ENCODE measurements around the gene RIN3.

Gene RIN3

DNA sequence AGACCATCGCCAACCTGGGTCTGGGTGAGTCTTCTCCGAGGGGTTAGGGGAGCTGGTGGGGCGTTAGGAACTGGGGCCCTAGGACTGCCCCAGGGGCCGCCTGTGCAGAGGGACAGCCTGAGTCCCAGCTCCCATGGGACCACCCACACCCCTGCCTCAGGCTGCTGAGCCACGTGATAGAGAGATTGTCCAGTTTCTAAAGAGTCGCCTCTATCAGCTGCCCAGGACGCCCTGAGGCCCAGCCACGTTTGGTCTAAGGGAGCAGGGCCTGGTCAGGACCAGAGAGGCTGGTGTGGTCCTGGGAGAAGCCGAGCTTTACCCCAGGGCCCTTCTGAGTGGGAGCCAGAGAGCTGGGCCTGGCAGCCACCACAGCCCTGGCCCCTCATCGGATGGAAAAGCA, 127.7 kb downstream of the RIN3 start:
- in situ Hi-C loops (cut with MboI; ENCODE audit: low sequenced_read_pairs), result no loop called here

DNA sequence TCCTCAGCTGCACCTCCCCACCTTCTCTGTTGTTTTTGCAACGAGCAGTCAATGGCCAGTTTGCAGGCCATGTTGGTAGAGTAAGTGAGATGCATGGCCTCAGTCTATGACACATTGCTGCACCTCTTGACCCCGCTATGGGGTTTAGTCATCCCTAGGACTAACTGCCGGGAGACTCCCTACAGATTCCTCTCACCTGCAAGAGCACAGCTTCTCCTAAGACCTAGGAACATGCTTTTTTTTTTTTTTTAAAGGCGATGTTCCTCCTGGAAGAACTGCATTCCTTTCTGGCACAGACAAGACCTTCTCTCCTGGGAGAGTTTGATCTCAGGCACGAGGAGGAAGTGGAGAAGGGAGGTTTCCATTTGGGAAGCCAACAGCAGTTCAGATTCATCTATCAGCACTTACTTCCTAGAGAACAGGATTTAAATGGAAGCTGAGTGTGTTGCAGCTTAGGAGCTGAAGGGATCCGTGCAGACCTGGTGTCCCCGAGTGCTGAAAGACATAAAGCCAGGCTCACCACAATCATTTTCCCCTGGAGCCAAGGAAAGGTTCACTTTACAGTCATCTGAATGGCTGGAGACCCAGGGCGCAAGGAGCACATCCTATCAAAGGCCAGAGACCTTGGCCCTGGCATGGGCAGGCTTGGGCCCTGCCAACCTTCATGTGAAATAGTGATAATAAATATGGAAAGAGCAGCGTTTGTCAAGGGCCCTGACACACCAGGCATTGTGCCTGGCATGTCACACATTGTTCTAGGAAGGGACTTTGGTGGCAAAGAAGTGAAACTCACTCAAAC, 130.8 kb downstream of the RIN3 start:
- in situ Hi-C loops (cut with MboI; ENCODE audit: low sequenced_read_pairs), result no loop called here

DNA sequence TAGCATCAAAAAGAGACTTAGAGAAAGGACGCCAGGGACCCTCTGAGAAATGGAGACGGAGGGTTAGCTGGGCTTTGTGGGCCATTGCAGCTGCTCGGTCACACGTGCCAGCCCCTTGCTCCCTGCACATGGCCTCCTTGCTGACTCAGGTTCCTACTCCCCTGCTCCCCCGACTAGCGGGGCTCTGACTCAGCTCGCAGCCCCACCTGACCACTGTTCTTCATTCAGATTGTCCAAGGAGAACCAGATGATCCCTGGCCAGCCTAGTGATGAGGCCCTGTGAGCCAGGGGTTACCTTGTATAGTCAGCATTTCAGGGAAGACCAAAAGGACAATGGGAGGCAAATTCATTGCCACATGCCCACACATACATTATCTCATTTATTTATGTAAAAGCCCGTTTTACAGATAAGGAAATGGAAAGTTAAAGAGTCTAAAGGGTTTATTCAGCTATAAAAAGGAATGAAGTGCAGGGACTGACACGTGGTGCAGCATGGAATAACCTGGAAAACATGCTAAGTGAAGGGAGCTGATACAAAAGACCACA, 131.5 kb downstream of the RIN3 start:
- in situ Hi-C loops (cut with MboI; ENCODE audit: low sequenced_read_pairs), result no loop called here

DNA sequence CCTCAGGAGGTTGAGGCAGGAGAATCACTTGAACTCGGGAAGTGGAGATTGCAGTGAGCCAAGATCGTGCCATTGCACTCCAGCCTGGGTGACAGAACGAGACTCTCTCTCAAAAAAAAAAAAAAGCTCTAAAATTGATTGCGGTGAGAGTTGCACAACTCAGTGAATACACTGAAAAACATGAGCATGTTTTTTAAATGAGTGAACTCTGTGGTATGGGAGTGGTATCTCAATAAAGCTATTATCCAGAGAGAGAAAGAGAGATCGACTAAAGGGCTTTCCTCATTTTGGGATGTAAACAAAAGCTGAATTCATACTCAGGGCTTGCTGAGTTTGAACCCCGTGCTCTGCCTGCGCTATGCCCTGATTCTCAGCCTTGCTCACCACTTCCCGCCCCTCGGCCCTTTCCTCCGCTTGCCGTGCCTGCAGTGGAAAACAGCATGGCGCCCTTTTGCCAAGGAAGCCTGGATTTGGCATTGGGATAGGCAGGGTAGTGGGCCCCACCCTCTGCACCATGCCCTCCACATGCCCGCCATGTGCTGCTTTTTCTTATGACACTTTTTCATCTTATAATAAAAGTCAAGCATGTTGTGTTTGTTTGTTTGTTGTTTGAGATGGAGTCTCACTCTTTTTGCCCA, 132.4 kb downstream of the RIN3 start:
- in situ Hi-C loops (cut with MboI; ENCODE audit: low sequenced_read_pairs), result no loop called here

DNA sequence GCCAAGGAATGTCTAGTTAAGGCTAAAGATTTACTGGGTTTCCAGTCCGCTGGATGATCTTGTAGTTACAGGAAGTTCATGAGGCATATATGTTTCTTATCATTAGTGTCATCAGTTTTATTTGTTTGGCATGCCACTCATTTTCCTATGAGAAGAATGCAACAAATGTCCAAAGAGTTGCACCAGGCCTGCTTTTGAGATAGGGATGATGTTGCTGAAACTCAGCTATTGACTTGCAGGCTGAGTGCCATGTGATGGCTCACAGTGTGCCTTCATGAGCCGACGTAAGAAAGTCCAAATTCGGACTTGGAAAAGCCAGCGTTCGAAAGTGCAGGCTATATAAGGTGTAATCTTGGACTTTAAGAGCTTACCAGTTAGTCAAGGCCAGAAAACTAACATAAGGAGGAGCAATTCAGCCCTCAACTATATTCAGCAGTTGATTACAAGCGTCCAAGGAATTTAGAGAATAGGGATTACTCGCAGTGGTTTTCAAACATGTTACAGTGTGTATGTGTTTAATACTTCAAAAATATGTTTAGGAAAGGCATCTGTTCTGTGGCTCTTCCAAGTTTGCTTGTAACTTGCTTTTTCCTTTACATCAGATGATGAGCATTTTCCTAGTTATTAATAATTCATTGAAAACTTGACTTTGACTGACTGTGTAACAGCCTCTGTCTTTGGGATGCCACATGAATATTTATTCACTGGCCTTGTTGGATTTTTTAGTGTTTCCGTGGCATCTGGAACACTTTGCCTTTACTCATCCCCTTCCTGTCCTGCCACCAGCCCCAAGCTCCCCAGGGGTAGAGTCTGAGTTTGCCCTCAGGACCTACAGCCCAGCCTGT, 133.6 kb downstream of the RIN3 start:
- in situ Hi-C loops (cut with MboI; ENCODE audit: low sequenced_read_pairs), result no loop called here

DNA sequence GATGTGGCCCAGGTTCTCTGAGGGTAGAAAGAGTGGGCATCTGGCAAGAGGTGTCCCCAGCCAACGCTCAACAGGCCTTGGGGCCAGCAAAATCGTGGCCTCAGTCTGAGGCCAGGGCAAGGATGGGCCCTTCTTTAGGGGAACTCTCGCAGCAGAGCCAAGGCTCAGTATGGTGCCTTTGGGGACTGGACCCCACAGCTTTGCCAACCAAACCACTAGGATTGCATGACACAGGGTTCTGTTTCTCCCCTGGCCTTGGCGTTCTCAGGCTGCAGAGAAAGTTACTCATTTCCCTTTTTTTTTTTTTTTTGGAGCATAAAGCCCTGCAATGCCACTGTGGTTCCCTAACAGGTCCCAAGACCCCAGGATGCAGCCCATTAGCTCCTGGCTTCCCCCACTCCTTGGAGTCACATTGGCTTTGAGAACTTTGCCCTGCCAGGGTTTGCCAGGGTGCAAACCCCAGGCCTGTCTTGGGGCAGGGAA, 134.3 kb downstream of the RIN3 start:
- in situ Hi-C loops (cut with MboI; ENCODE audit: low sequenced_read_pairs), result no loop called here

DNA sequence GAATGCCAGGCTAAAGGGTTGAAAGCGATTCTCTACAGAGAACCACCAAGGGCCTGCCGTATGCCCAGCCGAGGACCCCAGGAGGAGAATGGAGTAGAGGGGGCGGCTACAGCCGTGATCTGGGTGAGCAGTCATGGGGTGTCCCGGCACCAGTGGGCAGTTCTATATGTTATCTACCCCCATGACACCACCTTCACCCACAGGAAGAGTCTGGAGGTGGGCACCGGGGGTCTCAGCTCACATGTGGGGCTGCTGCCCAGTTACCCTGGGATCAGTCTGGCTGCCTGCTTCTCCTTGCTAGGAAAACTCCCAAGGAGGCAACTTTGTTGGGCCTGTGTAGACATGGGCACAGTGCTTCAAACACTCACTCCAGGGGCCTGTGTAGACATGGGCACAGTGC, 135.5 kb downstream of the RIN3 start:
- in situ Hi-C loops (cut with MboI; ENCODE audit: low sequenced_read_pairs), result no loop called here

DNA sequence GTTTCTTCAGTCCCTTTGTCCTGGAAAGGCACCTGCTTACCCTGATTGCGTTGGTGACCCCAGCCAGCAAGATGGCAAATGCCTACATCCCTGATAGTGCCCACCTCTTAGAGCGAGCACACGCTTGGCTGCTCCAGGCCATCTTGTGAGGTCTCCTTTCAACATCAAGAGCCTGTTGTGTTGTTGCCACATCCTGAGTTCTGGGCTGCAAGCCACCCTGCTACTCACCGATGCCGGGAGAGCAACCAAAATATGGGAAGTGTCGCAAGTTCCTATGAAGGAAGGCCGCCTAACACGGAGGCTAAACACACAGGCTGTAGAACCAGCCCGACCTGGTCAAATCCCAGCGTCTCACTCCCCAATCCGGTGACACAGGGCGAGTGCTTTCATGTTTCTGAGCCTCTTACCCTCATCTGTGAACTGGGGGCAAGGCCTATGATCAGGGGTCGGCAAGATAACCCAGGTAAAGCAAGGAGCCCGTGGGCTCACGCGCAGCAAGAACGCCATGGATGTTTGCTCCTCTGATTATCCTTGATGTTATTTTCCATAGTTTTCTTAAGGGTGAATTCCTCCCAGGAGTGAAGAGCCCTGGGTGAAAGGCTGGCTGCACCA, 136.5 kb downstream of the RIN3 start:
- in situ Hi-C loops (cut with MboI; ENCODE audit: low sequenced_read_pairs), result no loop called here

DNA sequence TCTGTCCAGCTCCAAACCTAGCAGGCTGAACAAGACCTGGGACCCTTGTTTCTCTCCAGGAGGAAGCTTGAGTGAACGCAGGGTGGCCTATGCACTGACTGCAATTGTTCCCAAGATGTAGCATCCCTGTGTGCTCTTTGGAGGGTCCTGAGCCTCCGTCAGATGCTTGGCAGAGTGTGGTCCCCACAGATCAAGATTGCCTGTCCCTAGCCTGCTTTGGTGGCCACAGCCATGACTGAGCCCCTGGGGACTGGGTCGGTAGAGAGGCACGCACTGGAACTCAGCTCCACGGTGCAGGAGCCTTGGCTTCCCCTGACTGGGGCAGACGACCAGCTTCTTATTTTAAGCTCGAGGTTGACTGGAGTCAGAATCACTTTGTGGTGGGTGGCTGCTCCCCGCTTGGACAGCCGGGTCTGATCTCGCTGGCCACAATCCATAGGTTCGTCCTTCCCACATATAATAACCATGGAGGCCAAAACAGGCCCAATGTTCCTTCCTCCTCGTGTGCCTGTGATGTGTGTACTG, 137.1 kb downstream of the RIN3 start:
- in situ Hi-C loops (cut with MboI; ENCODE audit: low sequenced_read_pairs), result no loop called here

DNA sequence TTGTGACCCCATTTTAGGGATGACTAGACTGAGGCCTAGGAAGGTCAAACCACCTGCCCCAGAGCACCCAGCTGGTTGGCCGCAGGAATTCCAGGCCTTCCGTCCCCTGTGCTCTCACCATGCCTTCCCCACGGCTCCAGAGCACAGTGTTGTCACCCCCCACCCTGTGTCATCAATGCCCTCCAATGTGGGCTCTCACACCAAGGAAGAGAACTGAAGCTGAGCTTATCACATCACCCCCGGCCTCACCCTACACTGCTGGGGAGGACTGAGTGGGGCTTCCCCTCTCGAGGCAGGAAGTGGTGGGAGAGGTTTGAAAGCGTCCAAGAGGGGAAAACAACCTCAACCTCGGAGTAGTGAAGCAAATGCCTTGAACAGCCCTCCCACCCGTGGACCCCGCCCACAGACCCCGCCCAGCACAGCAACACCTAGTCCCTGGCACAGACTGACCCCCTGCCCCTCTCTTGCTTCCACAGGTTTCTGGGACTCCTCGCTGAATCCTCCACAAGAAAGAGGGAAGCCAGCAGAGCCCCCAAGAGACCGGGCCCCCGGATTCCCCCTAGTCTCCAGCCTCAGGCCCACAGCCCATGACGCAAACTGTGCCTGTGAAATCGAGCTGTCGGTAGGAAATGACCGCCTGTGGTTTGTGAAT, 137.7 kb downstream of the RIN3 start:
- in situ Hi-C loops (cut with MboI; ENCODE audit: low sequenced_read_pairs), result no loop called here

DNA sequence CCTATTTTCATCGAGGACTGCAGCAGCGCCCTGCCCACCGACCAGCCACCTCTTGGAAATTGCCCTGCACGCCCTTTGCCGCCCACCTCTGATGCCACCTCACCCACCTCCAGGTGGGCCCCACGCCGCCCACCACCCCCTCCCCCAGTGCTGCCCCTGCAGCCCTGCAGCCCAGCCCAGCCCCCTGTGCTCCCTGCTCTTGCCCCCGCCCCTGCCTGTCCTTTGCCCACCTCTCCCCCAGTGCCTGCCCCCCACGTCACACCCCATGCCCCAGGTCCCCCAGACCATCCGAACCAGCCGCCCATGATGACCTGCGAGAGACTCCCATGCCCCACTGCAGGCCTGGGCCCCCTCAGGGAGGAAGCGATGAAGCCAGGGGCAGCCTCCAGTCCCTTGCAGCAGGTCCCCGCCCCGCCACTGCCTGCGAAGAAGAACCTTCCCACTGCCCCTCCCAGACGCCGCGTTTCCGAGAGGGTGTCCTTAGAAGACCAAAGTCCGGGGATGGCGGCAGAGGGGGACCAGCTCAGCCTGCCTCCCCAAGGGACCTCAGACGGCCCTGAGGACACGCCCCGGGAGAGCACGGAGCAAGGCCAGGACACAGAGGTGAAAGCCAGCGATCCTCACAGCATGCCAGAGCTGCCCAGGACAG, 138.3 kb downstream of the RIN3 start:
- in situ Hi-C loops (cut with MboI; ENCODE audit: low sequenced_read_pairs), result no loop called here

DNA sequence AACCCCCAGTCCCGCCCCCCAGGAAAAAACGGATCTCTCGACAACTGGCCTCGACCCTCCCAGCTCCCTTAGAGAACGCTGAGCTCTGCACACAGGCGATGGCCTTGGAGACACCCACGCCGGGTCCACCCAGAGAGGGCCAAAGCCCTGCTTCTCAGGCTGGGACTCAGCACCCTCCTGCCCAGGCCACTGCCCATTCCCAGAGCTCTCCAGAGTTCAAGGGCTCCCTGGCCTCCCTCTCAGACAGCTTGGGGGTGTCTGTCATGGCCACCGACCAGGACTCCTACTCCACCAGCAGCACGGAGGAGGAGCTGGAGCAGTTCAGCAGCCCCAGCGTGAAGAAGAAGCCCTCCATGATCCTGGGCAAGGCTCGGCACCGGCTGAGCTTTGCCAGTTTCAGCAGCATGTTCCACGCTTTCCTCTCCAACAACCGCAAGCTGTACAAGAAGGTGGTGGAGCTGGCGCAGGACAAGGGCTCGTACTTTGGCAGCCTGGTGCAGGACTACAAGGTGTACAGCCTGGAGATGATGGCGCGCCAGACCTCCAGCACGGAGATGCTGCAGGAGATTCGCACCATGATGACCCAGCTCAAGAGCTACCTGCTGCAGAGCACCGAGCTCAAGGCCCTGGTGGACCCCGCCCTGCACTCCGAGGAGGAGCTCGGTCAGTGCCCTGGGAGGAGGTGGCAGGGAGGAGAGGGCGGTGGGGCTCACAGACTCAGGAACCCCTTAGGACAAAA, 139.0 kb downstream of the RIN3 start:
- in situ Hi-C loops (cut with MboI; ENCODE audit: low sequenced_read_pairs), result no loop called here

DNA sequence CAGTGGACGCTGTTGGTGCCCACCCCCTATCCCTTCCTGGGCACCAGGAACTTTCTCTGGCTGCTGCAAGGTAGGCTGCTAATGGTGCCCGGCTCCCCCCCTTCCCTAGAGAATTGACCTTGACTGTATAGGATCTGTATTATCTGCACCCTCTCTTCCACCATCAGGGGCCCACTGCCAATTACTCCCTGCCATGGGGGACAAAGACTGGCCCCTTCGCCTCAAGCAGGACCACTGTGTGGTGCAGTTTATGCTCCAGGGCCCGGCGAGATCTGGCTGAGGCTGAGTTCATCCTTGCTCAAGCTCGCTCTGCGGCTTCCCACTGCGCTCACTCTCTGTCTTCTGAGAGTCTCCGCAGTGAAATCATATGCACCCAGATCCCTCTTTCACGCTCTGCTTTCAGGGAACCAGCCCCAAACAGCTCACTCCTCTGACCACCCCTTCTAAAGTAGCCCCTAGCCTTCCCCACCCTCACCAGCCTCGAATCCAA, 139.6 kb downstream of the RIN3 start:
- in situ Hi-C loops (cut with MboI; ENCODE audit: low sequenced_read_pairs), result no loop called here

DNA sequence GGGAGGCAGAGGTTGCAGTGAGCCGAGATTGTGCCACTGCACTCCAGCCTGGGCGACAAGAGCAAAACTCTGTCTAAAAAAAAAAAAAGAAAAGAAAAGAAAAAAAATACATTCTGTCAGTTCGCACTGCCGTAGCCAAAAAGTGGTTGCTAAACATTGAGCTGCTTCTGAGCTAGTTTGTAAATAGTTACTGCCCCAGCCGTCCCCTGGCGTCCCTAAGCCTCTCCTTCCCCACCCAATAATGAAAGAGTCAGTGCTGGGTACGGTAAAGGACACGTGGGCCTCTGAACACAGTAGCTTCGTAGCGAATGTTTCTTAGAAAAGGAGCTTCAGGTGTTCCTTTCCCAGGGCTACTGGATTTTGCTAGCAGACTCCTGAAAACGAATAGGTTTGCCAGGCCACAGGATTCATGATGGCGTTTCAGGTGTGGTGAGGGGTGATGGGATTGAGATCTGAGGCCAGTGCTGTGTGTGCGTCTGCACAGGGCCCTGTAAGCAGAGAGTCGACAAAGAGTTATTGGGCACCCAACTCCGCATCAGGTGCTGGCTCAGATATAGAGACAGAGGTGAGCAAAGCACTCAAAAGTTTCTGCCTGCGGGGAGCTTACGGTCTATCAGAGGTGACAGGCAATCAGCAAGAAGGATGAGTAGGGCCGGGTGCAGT, 140.8 kb downstream of the RIN3 start:
- in situ Hi-C loops (cut with MboI; ENCODE audit: low sequenced_read_pairs), result no loop called here

DNA sequence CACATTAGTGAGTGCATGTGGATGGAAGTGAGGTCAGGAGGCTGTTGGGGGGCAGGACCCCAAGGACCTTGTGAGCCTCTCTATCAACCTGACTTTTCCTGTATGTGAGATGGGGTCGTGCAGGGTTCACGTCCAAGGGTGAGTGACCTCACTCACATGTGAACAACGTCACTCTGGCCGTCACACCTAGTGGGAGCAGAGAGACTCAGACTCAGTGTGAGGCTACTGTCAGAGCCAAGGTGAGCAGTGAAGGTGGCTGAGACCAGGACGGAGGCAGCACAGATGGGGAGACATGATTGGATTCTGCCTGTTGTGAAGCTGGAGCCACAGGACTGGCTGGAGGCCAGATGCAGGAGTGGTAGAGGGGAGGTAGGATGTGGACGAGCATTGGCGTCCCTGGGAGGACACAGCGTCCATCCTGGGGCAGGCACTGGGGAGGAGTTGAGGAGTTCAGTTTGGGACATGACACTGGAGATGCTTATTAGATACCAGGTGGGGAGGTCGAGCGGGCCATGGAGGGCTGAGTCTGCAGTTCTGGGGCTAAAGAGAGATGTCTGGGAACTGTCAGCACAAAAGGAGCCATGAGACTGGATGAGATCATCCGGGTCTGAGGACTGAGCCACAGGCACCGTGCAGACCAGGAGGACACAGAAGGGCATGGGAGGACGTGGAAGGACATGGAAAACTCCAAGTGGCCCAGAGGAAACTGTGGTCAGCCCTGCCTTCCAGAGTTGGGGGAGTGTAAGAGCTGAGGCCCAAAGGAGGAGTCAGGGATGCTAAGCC, 142.0 kb downstream of the RIN3 start:
- in situ Hi-C loops (cut with MboI; ENCODE audit: low sequenced_read_pairs), result no loop called here

DNA sequence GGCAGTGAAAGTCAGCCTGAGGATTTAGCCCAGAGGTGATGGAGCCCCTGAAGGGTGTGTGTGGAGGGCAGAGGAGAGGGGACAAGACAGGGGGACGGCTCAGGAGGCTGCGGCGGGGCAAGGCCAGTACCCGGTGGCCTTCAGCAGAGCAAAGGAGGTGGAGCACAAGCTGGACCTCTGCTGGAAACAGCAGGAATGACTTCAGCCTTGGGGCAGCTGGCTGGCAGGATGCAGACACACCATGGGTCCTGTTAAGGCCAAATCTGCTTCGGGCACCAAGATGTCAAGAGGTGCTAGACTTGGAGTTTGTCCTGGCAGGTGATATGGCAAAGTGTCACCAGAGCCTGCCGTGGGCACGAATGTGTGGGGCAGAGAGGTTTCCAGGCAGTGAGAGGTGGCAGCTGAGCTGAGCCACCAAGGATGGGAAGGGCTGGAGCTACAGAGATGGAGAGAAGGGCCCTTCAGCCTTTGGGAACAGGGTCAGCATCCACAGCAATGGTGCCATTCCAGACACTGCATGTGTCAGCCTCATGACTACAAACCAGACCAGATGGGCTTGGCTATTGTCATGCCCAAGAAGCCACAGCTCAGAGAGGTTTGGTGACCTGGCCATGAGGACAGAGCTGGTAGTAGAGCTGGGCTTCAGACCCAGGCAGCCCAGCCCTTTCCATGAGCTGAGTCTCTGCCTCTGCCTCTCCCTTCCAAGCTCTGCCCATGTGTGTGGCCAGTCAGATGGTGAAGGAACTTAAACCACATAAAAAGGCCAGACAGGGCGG, 142.9 kb downstream of the RIN3 start:
- in situ Hi-C loops (cut with MboI; ENCODE audit: low sequenced_read_pairs), result no loop called here

All from hTERT RPE-1 (cell line).